IPS-NIHi11 (cell line): ENCODE results near the gene SUSD4.

Source experiments
- DNase-seq: peaks from one replicate; pipeline ENCODE4 v3.0.0; 2012; ENCODE audit warnings: mixed read lengths, low spot score

The SUSD4 gene

GRCh38 chr1:223180731-223181321 lies 183.2 kb downstream of the SUSD4 start:
- no peak for DNase-seq

GRCh38 chr1:223179786-223180185 lies 184.2 kb downstream of the SUSD4 start:
- no peak for DNase-seq

GRCh38 chr1:223179280-223179679 lies 184.7 kb downstream of the SUSD4 start:
- DNase-seq: no peak

GRCh38 chr1:223177681-223178080 lies 186.3 kb downstream of the SUSD4 start:
- DNase-seq: no peak

- DNase-seq: no peak
Measured at GRCh38 chr1:223176437-223176836, 187.5 kb downstream of the SUSD4 start.

GRCh38 chr1:223175633-223176032 lies 188.3 kb downstream of the SUSD4 start:
- DNase-seq: no peak

- DNase-seq: no peak
Measured at GRCh38 chr1:223175032-223175431, 188.9 kb downstream of the SUSD4 start.
